Muscle layer of duodenum (tissue), 2 donors: ENCODE results near the gene KIF26A.

Source experiments
- H3K27ac ChIP-seq: one replicate; pipeline ENCODE4 v1.7.0; 2013; ENCODE audit warnings: mild to moderate bottlenecking, low read length
- H3K27me3 ChIP-seq: one replicate; pipeline ENCODE4 v1.7.0; 2013; ENCODE audit warnings: low read depth, mild to moderate bottlenecking, control low read depth, low read length
- H3K36me3 ChIP-seq, 2 donors: one replicate each; pipeline ENCODE4 v1.7.0; 2013; ENCODE audit warnings: low read length in 2 of 2, control low read depth in 1 of 2, mild to moderate bottlenecking in 1 of 2; ENCODE audit not compliant: insufficient read depth in 2 of 2, control insufficient read depth in 1 of 2
- H3K4me1 ChIP-seq, 2 donors: one replicate each; pipeline ENCODE4 v1.7.0; 2013; ENCODE audit warnings: low read length in 2 of 2, mild to moderate bottlenecking in 2 of 2, control low read depth in 1 of 2, moderate library complexity in 1 of 2; ENCODE audit not compliant: insufficient read depth in 2 of 2, control insufficient read depth in 1 of 2
- H3K4me3 ChIP-seq, 2 donors: one replicate each; pipeline ENCODE4 v1.7.0; 2013; ENCODE audit warnings: low read length in 2 of 2, low read depth in 1 of 2, mild to moderate bottlenecking in 1 of 2
- H3K9me3 ChIP-seq, 2 donors: one replicate each; pipeline ENCODE4 v1.7.0; 2013; ENCODE audit warnings: low read length in 2 of 2, control low read depth in 1 of 2, mild to moderate bottlenecking in 1 of 2; ENCODE audit not compliant: control insufficient read depth in 1 of 2
- donor health status: healthy.

The KIF26A gene

DNA sequence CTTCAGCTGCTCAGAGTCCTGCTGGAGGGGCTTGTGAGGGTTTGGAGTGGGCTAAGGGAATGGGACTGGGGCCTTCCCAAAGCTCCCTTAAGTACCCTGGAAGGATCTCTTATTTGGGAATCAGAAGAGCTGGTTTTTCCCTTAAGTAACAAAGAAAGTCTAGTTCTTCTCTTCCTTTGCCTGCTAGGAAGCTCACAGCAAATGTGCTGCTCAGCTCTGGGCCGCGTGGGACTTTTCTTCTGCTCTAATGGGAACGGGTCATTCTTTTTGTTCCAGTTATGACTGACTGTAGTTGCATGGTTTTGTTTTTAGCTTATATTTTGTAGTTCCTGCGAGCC is 6.0 kb downstream of the KIF26A start:
- Histone ChIP-seq H3K36me3 (no peaks in the 10 kb centered on the region), H3K27me3 (peaks cover under 1% of the 10 kb centered on the region), H3K4me1 (no peaks in the 10 kb centered on the region), H3K27ac (no peak overlapping the region), H3K4me3 (no peak overlapping the region), H3K9me3 (no peaks in the 10 kb centered on the region)

DNA sequence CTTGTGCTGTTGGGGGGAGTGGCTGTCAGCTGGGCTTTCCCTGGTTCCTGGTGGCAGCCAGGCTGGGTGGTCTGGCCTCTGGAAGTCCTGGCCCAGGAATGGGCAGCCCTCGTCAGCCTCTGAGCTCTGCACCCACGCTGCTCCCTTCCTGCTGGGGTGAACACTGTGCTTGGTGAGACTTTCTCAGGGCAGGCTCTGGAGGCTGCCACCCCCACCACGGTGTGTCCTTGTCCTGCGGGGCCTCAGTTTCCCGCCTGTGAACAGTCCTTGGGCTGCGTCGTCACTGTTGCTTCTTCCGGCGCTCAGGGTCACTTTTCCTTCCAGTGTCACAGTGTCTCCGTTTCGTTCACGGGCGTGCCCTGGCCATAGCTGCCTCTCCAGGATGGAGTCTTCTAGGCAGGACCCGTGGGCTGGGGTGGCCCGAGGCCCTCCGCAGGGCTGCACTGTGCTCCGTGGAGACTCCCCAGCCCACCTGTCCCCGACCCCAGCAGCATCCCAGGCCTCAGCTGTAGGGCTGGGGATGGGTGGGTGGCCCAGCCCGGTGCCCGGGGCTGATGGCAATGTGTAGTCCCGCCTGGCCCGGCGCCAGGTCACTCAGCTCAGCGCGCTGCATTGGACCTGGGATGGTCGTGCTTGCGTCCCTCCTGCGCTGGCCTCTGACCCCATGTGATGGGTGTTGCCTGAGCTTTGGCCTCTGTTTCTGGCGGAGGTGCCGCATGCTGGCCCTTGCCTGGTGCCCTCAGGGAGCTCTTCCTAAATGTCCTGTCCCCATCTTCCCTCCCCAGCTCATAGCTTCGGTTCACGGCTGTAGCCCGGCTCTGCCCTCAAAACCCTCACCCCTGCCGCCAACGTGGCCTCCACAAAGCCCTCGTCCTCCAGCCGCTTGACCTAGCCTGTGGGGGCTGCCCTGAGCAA is 6.8 kb downstream of the KIF26A start:
- H3K4me1 ChIP-seq, result peaks cover 0 to 1% of the 10 kb centered on the region in 2 donors
- no peak overlapping the region for H3K4me3 ChIP-seq

GRCh38 chr14:104145826-104146601 is 7.6 kb downstream of the KIF26A start:
- Histone ChIP-seq H3K4me3 (no peak overlapping the region), H3K27ac (no peak overlapping the region), H3K36me3 (no peaks in the 10 kb centered on the region), H3K4me1 (peaks cover 0 to 4% of the 10 kb centered on the region in 2 donors), H3K9me3 (no peaks in the 10 kb centered on the region), H3K27me3 (no peaks in the 10 kb centered on the region)

More for the DNA sequence above, 6.8 kb downstream of the KIF26A start:
- Histone ChIP-seq H3K27ac (no peak overlapping the region), H3K27me3 (no peaks in the 10 kb centered on the region), H3K9me3 (no peaks in the 10 kb centered on the region), H3K36me3 (no peaks in the 10 kb centered on the region)

DNA sequence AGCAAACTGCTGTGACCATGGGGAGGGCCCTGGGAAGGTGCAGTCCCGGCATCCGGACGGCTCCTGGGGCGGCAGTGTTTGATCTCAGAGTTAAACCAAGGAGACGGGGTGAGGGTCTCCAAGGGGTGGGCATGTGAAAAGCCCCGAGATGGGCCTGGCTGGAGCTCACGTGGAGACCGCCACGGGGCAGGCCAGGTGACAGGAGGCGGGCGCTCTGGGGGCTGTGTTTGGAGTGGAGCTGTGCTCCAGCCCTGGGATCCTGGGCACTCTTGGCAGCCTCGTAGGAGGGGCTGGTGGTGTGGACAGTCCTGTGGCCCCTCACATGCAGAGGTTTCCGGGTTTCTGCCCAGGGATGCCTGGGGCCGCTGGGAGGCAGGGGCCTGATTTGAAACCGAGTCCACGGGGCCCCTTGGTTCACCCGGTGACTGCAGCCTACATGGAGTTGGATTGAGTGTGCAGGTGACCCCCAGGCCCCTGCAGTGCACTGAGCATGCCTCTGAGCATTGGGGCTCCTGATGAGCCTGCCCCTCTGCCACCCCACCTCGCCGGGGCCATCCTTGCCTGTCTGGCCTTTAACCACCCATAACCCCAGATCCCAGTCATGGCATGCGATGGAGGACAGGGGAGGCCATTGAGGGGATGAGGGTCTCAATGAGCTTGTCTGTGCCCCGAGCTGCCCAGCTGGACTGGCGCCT is 8.4 kb downstream of the KIF26A start:
- no peak overlapping the region for H3K27ac ChIP-seq
- no peaks in the 10 kb centered on the region for H3K27me3 ChIP-seq
- no peak overlapping the region for H3K4me3 ChIP-seq
- H3K36me3 ChIP-seq, result no peaks in the 10 kb centered on the region
- H3K4me1 ChIP-seq, result peaks cover 0 to 4% of the 10 kb centered on the region in 2 donors
- no peaks in the 10 kb centered on the region for H3K9me3 ChIP-seq

DNA sequence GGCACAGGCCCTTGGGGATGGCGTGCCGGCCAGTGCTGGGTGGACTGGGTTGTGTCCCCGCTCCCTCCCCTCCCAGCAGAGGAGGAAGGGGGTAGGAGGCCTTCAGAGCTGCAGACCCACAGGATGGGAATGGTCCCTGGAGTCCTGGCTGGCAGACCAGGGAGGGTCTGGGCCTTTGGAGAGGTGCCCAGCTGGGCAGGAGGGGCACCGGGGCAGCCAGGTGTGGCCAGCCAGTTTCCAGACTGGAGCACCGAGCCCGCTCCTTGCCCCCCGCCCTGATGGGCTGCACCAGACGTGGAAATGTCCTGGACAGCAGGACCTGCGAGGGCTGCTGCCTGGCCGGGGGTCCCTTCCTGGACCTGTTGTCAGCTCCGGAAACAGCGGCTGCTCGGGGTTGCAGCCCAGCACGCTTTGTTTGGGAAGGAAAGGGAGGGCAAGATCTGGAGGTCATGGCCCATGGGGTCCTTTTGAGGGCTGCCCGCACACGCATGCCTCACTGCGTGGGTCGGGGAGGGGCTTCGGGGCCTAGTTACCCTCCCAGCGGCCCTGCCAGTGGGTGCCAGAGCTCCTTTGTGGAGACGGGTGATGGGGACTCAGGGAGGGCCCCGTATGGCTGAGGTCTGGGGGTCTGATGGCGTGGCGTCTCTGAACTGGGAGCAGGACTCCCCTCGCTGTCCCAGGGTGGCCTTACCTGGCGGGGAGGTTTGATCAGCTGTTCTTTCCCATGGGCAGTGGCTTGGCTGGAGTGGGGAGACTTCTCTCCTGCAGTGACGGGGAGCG is 9.1 kb downstream of the KIF26A start:
- no peak overlapping the region for H3K4me3 ChIP-seq
- no peak overlapping the region for H3K27ac ChIP-seq

DNA sequence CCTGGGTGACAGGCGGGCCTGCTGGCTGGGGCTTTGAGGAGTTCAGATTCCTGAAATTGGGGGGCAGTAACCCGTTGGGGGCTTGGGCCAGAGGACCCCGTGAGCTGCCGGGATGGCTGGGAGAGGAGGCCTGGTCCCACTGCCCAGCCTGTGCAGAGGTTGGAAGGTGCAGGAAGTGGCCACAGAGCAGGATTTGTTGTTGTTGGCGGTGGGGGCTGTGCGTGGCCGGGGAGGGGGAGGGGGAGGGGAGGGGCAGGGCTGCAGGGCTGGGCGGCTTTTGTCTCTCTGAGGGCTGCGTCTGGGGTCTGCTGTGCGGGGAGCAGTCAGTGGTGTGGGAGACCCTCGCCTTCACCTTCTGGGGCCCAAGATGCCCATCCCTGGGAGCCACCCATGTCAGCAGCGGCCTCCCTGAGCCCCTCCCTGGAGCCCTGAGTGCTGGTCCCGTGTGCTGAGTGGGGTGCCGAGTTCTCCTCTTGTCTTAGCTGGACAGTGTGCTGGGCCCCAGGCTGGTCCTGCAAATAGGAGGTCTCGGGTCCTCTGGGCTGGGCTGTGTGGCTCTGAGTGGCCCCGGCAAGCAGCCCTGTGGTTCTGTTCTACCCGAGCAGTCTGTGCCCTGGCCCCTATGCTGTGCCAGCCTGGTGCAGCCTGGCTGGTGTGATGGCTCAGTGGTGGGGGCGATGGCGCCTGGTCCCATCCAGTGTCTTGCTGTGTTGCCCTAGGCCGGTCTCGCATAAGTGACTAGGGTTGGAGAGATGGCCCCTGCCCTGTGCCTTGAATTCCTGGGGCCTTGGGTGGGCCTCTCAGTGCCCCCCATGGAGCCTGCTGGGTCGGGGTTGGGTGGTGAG is 10.3 kb downstream of the KIF26A start:
- Histone ChIP-seq H3K9me3 (no peaks in the 10 kb centered on the region), H3K27me3 (no peaks in the 10 kb centered on the region), H3K27ac (no peak overlapping the region), H3K36me3 (no peaks in the 10 kb centered on the region), H3K4me3 (no peak overlapping the region), H3K4me1 (peaks cover 0 to 4% of the 10 kb centered on the region in 2 donors)

More for the DNA sequence above, 9.1 kb downstream of the KIF26A start:
- Histone ChIP-seq H3K4me1 (peaks cover 0 to 4% of the 10 kb centered on the region in 2 donors), H3K27me3 (no peaks in the 10 kb centered on the region), H3K36me3 (no peaks in the 10 kb centered on the region), H3K9me3 (no peaks in the 10 kb centered on the region)

DNA sequence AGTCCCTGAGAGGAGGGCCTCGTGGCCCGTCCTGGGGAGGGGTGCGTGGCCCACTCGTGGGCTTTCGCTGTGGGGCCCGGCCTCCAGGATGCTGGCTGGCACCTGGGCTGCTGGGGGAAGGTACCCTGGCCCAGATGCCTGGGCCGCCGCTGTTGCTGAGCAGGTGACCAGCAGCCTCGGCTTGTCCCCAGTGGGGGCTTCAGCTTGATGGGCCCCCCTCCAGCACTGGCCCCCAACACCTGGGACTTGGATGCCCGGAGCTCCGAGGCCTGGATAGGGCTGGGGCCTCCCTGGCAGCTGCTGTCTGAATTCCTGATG is 10.8 kb downstream of the KIF26A start:
- Histone ChIP-seq H3K27me3 (no peaks in the 10 kb centered on the region), H3K4me3 (no peak overlapping the region), H3K9me3 (no peaks in the 10 kb centered on the region), H3K4me1 (peaks cover 0 to 4% of the 10 kb centered on the region in 2 donors), H3K27ac (no peak overlapping the region), H3K36me3 (no peaks in the 10 kb centered on the region)

- H3K27ac ChIP-seq, result no peak overlapping the region
- H3K4me1 ChIP-seq, result peaks cover 0 to 4% of the 10 kb centered on the region in 2 donors
- H3K9me3 ChIP-seq, result no peaks in the 10 kb centered on the region
- no peaks in the 10 kb centered on the region for H3K27me3 ChIP-seq
- no peaks in the 10 kb centered on the region for H3K36me3 ChIP-seq
- H3K4me3 ChIP-seq, result no peak overlapping the region
These were observed 11.3 kb downstream of the KIF26A start for GRCh38 chr14:104149617-104150135.

DNA sequence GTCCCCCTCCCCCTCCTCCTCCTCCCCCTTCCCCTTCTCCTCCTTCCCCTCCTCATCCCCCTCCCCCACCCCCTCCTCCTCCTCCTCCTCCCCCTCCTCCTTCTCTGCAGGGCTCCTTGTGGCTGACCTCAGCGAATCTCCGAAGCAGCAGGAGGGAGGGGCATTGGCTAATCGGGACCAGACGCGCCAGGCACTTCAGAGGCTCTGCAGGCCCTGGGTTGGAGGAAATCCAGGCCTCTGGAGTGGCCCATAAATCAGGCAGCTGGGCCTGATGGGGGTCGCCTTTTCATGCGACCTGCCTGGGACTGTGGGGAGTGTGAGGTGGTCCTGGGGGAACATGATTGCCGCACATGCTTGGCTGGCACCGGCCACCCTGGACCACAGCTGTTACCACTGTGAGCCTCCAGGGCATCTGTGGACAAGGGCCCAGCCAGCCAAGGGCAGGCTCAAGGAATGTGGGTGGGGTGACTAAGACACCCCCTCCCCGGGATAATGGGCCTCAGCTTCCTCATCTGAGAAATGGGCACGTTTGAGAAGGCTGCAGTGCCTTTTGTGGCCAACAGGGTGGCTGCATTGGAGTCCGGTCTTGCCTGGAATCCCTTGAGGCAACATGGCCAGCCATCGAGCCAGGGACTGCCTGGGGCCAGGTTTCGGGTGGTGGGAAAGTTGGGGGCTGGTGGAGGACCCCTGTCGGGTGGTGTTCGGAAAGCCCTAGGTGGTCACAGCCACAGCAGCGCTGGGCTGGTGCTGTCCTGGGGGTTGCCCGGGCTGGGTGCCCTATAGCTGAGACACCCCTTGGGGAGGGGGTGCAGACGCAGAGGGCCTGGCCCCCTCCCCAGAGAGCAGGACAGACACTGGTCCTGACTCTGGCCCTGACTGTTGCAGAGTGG is 12.0 kb downstream of the KIF26A start:
- Histone ChIP-seq H3K27me3 (no peaks in the 10 kb centered on the region), H3K4me1 (peaks cover 0 to 4% of the 10 kb centered on the region in 2 donors)

More for the DNA sequence above, 12.0 kb downstream of the KIF26A start:
- Histone ChIP-seq H3K36me3 (no peaks in the 10 kb centered on the region), H3K27ac (no peak overlapping the region), H3K9me3 (no peaks in the 10 kb centered on the region), H3K4me3 (no peak overlapping the region)
